SU-DHL-6 (cell line): ENCODE data around the gene CEBPG.

ENCODE experiments used
- H2AFZ ChIP-seq: fragments of 200-600 bp; sonication (generic); 2 replicates; pipeline ENCODE4 v1.6.1; 2014; ENCODE audit warnings: low read depth, mild to moderate bottlenecking, moderate library complexity, mixed read lengths, antibody characterized with exemption, low read length; ENCODE audit not compliant: severe bottlenecking
- H3F3A ChIP-seq: fragments of 200-600 bp; shearing (Covaris generic); 2 replicates; pipeline ENCODE4 v1.6.0; 2016; ENCODE audit warnings: antibody characterized with exemption, mild to moderate bottlenecking; ENCODE audit not compliant: insufficient read depth
- H3K27ac ChIP-seq: fragments of 200-600 bp; sonication (generic); 2 replicates; pipeline ENCODE4 v1.5.1; 2016; ENCODE audit warnings: low read depth, mild to moderate bottlenecking, low read length, moderate library complexity, mixed read lengths
- H3K27me3 ChIP-seq: fragments of 200-600 bp; sonication (generic), shearing (Covaris generic); 2 replicates; pipeline ENCODE4 v1.6.0; 2014; ENCODE audit warnings: mild to moderate bottlenecking, low read length
- H3K36me3 ChIP-seq: fragments of 200-600 bp; sonication (generic); 2 replicates; pipeline ENCODE4 v1.6.1; 2014; ENCODE audit warnings: mild to moderate bottlenecking, low read length, mixed read lengths
- H3K4me2 ChIP-seq: fragments of 300-600, 200-600 bp; shearing (Covaris generic), sonication (generic); 2 replicates; pipeline ENCODE4 v1.6.0; 2014; ENCODE audit warnings: low read length, low read depth, mild to moderate bottlenecking; ENCODE audit not compliant: poor library complexity, severe bottlenecking
- H3K4me3 ChIP-seq: fragments of 200-600 bp; sonication (generic); 2 replicates; pipeline ENCODE4 v1.5.1; 2014; ENCODE audit warnings: antibody characterized with exemption, low read length, mild to moderate bottlenecking, mixed read lengths; ENCODE audit not compliant: insufficient read depth, poor library complexity, severe bottlenecking
- H3K79me2 ChIP-seq: fragments of 200-600 bp; sonication (generic); 2 replicates; pipeline ENCODE4 v1.6.1; 2014; ENCODE audit warnings: mild to moderate bottlenecking, low read length, moderate library complexity; ENCODE audit not compliant: insufficient read depth
- H3K9ac ChIP-seq: fragments of 200-600 bp; sonication (generic); 2 replicates; pipeline ENCODE4 v1.7.0; 2014; ENCODE audit warnings: mild to moderate bottlenecking, low read length
- H3K9me2 ChIP-seq: fragments of 200-600 bp; sonication (generic); replicated peaks from 2 replicates; pipeline ENCODE4 v1.6.1; 2014; ENCODE audit warnings: low read length; ENCODE audit not compliant: insufficient read depth
- H3K9me3 ChIP-seq: fragments of 200-600 bp; sonication (generic); 2 replicates; pipeline ENCODE4 v1.6.1; 2014; ENCODE audit warnings: low read length, mixed read lengths; ENCODE audit not compliant: insufficient read depth
- H4K20me1 ChIP-seq: fragments of 200-600 bp; sonication (generic); 2 replicates; pipeline ENCODE4 v1.6.1; 2014; ENCODE audit warnings: low read depth, mild to moderate bottlenecking, antibody characterized with exemption, low read length, moderate library complexity, mixed read lengths
- EZH2phosphoT487 ChIP-seq: fragments of 200-600 bp; sonication (generic), shearing (Covaris generic); conservative IDR thresholded peaks from 2 replicates; pipeline ENCODE4 v1.6.1; 2018; ENCODE audit warnings: mild to moderate bottlenecking, antibody characterized with exemption, low read length, moderate library complexity, mixed read lengths
- TF ChIP-seq, protein P1 (sequence below): fragments of 200-600 bp; sonication (generic); IDR thresholded peaks from one replicate; pipeline ENCODE4 v1.5.1; 2017; ENCODE audit warnings: antibody characterized with exemption, mild to moderate bottlenecking, low read length, moderate library complexity; ENCODE audit not compliant: insufficient read depth, poor library complexity, severe bottlenecking

The CEBPG gene

DNA sequence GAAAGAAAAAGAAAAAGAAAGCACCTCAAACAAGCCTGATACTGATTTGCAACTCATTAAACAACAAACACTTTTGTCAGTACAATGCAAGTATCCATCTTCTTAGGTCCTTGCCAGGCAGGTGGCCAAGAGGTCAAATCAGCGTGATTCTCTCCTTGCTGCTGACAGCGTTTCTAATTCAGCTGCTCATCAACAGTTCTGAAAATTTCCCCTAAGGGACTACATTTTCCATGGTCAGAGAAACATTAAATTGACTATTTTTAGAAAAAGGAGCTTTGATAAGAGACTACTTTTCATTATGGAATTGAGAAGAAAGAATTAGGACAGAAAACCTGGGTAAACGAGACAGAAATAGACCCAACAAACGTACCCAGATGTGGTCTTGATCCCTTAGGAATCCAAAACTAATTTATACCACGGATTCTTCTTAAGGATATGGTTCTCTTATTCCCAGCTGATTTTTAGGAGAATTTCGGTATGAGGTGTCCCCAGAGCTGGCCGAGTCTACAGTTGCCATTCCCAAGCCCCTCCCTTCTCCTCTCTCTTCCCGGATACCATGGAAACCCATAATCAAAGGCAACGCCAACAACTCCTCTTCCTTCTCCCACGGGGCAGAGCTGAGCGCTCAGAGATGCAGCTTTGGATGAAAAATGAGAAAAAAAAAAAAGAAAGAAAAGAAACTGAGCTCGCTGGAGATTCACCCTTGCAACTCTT is 29.5 kb upstream of the CEBPG start:
- H3K9me2 ChIP-seq: no peaks in the 10 kb centered on the region
- no peaks in the 10 kb centered on the region for H3K9me3 ChIP-seq
- H3K4me3 ChIP-seq: no peak overlapping the region
- H3K79me2 ChIP-seq: no peaks in the 10 kb centered on the region
- H3K9ac ChIP-seq: no peak overlapping the region
- H3K4me2 ChIP-seq: no peak overlapping the region
- no peaks in the 10 kb centered on the region for H3F3A ChIP-seq
- H4K20me1 ChIP-seq: no peaks in the 10 kb centered on the region
- no peak overlapping the region for H3K27ac ChIP-seq
- H3K36me3 ChIP-seq: no peaks in the 10 kb centered on the region
- no peak overlapping the region for H2AFZ ChIP-seq
- no peaks in the 10 kb centered on the region for H3K27me3 ChIP-seq
- no peak for TF ChIP-seq EZH2phosphoT487
- TF ChIP-seq, protein P1, sequence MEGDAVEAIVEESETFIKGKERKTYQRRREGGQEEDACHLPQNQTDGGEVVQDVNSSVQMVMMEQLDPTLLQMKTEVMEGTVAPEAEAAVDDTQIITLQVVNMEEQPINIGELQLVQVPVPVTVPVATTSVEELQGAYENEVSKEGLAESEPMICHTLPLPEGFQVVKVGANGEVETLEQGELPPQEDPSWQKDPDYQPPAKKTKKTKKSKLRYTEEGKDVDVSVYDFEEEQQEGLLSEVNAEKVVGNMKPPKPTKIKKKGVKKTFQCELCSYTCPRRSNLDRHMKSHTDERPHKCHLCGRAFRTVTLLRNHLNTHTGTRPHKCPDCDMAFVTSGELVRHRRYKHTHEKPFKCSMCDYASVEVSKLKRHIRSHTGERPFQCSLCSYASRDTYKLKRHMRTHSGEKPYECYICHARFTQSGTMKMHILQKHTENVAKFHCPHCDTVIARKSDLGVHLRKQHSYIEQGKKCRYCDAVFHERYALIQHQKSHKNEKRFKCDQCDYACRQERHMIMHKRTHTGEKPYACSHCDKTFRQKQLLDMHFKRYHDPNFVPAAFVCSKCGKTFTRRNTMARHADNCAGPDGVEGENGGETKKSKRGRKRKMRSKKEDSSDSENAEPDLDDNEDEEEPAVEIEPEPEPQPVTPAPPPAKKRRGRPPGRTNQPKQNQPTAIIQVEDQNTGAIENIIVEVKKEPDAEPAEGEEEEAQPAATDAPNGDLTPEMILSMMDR: no peak

DNA sequence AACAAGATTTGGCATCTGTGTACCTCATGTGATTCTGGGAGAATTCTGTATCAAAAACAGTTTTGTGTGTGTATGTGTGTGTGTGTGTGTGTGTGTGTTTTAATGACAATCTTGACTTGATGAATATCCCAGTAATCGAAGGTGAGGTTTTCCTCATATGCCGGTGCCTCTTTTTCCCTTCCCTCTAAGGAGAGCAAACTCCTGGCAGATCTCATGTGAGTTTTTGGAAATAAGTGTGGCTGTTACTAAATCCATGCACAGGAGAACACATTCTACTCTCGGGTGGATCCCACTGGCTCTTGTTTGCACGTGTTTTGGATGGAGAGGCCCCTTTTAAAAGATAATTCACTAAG is 29.0 kb upstream of the CEBPG start:
- Histone ChIP-seq H3K9me3 (no peaks in the 10 kb centered on the region), H3K4me2 (no peak overlapping the region)

DNA sequence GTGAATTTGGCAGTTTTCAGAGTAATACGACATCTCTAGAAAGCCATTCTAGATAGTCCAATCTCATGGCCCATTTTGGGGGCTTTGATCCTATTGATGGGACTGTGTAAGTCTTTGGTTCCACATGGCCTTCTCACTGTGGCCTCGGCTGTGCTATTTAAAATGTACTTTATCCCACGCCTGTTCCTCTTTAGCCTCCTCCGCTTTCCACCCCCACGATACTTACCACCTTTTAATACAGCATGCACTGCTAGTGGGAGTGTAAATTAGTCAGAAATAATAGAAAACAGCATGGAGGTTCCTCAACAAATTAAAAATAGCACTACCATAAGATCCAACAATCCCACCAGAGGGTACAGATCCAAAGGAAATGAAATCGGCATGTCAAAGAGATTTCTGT is 28.3 kb upstream of the CEBPG start:
- no peaks in the 10 kb centered on the region for H3K9me2 ChIP-seq
- H3K9me3 ChIP-seq: no peaks in the 10 kb centered on the region
- no peak overlapping the region for H3K27ac ChIP-seq
- no peaks in the 10 kb centered on the region for H4K20me1 ChIP-seq
- no peaks in the 10 kb centered on the region for H3K79me2 ChIP-seq
- H3K9ac ChIP-seq: no peak overlapping the region
- H3F3A ChIP-seq: no peaks in the 10 kb centered on the region
- H3K36me3 ChIP-seq: no peaks in the 10 kb centered on the region
- no peak overlapping the region for H2AFZ ChIP-seq
- TF ChIP-seq, protein P1: no peak
- TF ChIP-seq EZH2phosphoT487: no peak
- H3K27me3 ChIP-seq: no peaks in the 10 kb centered on the region
- H3K4me3 ChIP-seq: no peak overlapping the region
- no peak overlapping the region for H3K4me2 ChIP-seq

More for the DNA sequence above, 29.0 kb upstream of the CEBPG start:
- Histone ChIP-seq H3K27me3 (no peaks in the 10 kb centered on the region), H3K36me3 (no peaks in the 10 kb centered on the region), H4K20me1 (no peaks in the 10 kb centered on the region), H3K79me2 (no peaks in the 10 kb centered on the region), H3K4me3 (no peak overlapping the region), H2AFZ (no peak overlapping the region), H3K9ac (no peak overlapping the region), H3K27ac (no peak overlapping the region), H3K9me2 (no peaks in the 10 kb centered on the region), H3F3A (no peaks in the 10 kb centered on the region)
- TF ChIP-seq EZH2phosphoT487: no peak
- TF ChIP-seq, protein P1: no peak
